Duodenal mucosa (tissue), 2 donors: ENCODE data around the gene OSBPL10.
A peak's percentile ranks its signal among the peaks of the same experiment; 100 is the strongest.
"Not testable (repeated sequence)": the region's sequence is repeated elsewhere in the genome, so short reads cannot be mapped to it uniquely, and the experiment has no call there.

Experiments used
- H3K27ac ChIP-seq: one replicate; pipeline ENCODE4 v1.7.0; 2013; ENCODE audit warnings: low read depth, low read length
- H3K27me3 ChIP-seq, 2 donors: one replicate each; pipeline ENCODE4 v1.7.0; 2013; ENCODE audit warnings: low read length in 2 of 2, control low read depth in 1 of 2; ENCODE audit not compliant: insufficient read depth in 2 of 2, control insufficient read depth in 1 of 2
- H3K36me3 ChIP-seq, 2 donors: one replicate each; pipeline ENCODE4 v1.7.0; 2013; ENCODE audit warnings: low read length in 2 of 2, control low read depth in 1 of 2; ENCODE audit not compliant: insufficient read depth in 2 of 2, control insufficient read depth in 1 of 2
- H3K4me1 ChIP-seq, 2 donors: one replicate each; pipeline ENCODE4 v1.7.0; 2013; ENCODE audit warnings: low read length in 2 of 2, control low read depth in 1 of 2; ENCODE audit not compliant: insufficient read depth in 2 of 2, control insufficient read depth in 1 of 2
- H3K4me3 ChIP-seq, 2 donors: one replicate each; pipeline ENCODE4 v1.7.0; 2013; ENCODE audit warnings: low read length in 2 of 2, low read depth in 1 of 2
- H3K9ac ChIP-seq, 2 donors: one replicate each; pipeline ENCODE4 v1.7.0; 2013; ENCODE audit warnings: low read length in 2 of 2, low read depth in 1 of 2
- H3K9me3 ChIP-seq, 2 donors: one replicate each; pipeline ENCODE4 v1.7.0; 2013; ENCODE audit warnings: low read length in 2 of 2, control low read depth in 1 of 2; ENCODE audit not compliant: control insufficient read depth in 1 of 2

OSBPL10 gene

DNA sequence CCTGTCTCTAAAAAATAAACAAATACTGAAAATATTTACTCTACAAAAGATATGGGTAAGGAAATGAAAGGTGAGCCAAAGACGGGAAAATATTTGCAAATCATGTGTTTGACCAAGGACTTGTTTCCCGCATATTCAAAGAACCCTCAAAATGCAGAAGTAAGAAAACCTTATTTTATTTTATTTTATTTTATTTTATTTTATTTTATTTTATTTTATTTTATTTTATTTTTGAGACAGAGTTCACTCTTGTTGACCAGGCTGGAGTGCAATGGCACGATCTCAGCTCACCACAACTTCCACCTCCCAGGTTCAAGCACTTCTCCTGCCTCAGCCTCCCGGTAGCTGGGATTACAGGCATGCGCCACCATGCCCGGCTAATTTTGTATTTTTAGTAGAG, 11.9 kb upstream of the OSBPL10 start:
- H3K27ac ChIP-seq, H3K27me3 ChIP-seq, H3K9me3 ChIP-seq, H3K4me1 ChIP-seq, H3K36me3 ChIP-seq, H3K9ac ChIP-seq, H3K4me3 ChIP-seq: not testable (repeated sequence)

- Histone ChIP-seq H3K9me3 (peaks cover 4 to 7% of the 10 kb centered on the region in 2 donors), H3K4me3 (no peak overlapping the region), H3K27ac (no peak overlapping the region), H3K27me3 (no peaks in the 10 kb centered on the region), H3K9ac (no peak overlapping the region), H3K4me1 (no peaks in the 10 kb centered on the region), H3K36me3 (no peaks in the 10 kb centered on the region)
Observed at GRCh38 chr3:31988271-31988670, 7.2 kb upstream of the OSBPL10 start.

DNA sequence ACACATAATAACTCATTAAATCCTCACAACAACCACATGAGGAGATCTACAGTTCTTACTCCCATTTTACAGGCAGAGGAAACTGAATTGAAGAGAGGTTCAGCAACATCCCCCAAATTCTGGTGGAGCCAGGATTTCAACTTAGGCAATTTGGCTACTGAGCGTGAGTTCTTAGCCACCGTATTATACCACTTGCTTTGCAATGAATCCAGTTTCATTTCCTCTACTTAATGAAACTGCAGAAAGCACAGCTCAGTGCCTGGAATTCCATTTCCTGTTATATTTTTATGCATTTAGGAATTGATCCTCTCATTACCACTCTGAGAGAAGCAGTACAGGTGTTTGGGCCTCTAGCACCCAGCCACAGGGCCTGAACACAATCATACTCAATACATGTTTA, 4.8 kb upstream of the OSBPL10 start:
- no peak overlapping the region for H3K9ac ChIP-seq
- peaks cover 0 to 7% of the 10 kb centered on the region in 2 donors for H3K4me1 ChIP-seq
- no peak overlapping the region for H3K27ac ChIP-seq
- H3K4me3 ChIP-seq: no peak overlapping the region
- peaks cover 2 to 4% of the 10 kb centered on the region in 2 donors for H3K9me3 ChIP-seq
- no peaks in the 10 kb centered on the region for H3K27me3 ChIP-seq
- no peaks in the 10 kb centered on the region for H3K36me3 ChIP-seq

DNA sequence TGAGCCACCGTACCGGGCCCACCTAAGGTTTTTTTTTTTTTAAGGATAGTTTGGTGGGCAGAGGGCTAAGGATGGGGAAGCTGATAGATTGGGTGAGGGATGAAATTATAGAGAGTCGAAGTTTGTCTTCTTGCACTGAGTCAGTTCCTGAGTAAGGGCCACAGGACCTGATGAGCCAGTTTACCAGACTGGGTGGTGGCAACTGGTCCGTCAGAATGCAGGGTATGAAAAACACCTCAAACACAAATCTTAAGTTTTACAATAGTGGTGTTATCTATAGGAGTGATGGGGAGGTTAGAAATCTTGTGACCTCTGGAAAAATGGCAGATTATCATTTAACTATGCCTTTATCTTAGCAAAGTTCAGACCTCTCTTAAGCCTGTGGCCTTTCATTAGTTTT, 3.3 kb upstream of the OSBPL10 start:
- no peak overlapping the region for H3K27ac ChIP-seq
- peaks cover under 1 to 12% of the 10 kb centered on the region in 2 donors for H3K4me1 ChIP-seq
- no peak overlapping the region for H3K9ac ChIP-seq
- no peaks in the 10 kb centered on the region for H3K36me3 ChIP-seq
- no peaks in the 10 kb centered on the region for H3K27me3 ChIP-seq
- H3K9me3 ChIP-seq: no peaks in the 10 kb centered on the region
- H3K4me3 ChIP-seq: no peak overlapping the region

DNA sequence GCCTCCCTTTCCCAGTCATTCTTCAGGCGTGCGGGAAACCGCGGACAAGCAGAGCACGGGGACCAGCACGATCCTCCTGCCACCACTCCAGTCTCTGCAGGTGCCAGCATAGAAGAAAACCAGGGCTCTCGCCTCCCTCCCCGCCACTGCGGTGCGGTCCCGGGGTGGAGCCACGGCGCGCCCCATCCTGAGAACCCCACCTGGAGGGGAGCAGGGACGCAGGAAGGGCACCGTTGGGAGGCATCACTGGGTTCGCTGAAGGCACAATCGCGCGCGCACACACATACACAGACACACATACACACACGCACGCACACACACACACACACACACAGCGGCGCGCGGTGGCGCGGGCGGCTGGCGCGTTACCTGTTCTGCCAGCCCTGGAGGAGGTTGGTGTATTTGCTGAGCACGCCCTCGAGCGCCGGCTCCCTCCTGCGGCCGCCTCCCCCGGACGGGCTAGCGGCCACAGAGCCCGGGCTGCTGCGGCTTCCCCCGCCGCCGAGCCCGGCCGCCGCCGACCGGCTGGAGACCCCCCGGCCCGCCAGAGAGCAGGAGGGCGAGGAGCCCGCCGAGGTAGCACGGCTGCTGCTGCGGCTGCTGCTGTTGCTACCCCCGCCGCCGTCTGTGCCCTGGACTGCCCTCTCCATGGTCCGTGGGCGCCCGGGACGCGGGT, 394 bp downstream of the OSBPL10 start:
- peaks cover 6 to 18% of the 10 kb centered on the region in 2 donors for H3K4me1 ChIP-seq
- peak overlapping the region; percentile 89 for H3K27ac ChIP-seq
- H3K9ac ChIP-seq: peak overlapping the region; percentile 65 to 73
- H3K4me3 ChIP-seq: peak overlapping the region; percentile 80 to 91
- H3K9me3 ChIP-seq: no peaks in the 10 kb centered on the region
- H3K27me3 ChIP-seq: no peaks in the 10 kb centered on the region
- H3K36me3 ChIP-seq: no peaks in the 10 kb centered on the region

DNA sequence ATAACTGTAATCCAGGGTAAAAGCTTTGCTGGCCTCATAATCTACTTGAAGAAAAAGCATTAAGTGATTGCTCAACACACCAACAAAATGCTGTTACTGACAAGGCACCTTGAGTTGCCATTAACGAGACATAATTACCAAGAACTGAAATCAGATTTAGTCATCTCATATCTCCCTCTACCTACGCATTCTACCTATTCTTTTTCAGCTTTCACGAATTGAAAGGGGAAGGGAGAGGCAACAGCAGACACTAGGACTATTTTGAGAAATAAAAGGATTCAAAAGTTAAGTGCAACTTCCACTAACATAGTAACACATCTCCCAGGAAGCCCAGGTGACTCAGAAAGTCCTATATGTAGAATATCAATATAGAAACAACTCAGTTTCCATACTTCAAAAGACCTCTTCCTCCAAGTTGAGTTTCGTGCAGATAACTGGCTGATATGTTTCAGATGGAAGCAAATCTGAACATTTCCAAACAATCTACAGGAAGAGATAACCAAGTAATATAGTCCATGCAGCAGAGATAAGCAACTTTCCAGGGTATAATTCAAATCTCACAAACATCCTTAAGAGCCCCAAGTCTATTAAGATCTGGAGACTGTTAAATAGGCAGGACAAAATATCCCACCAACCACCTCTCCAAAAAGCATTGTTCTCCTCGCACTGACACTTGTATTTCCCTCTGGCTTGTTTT, 1.9 kb downstream of the OSBPL10 start:
- no peak overlapping the region for H3K9ac ChIP-seq
- H3K27ac ChIP-seq: no peak overlapping the region
- peak overlapping the region in 1 of 2 donors; percentile 54 for H3K4me3 ChIP-seq
- H3K9me3 ChIP-seq: no peaks in the 10 kb centered on the region
- no peaks in the 10 kb centered on the region for H3K27me3 ChIP-seq
- no peaks in the 10 kb centered on the region for H3K36me3 ChIP-seq
- H3K4me1 ChIP-seq: peaks cover 6 to 18% of the 10 kb centered on the region in 2 donors

DNA sequence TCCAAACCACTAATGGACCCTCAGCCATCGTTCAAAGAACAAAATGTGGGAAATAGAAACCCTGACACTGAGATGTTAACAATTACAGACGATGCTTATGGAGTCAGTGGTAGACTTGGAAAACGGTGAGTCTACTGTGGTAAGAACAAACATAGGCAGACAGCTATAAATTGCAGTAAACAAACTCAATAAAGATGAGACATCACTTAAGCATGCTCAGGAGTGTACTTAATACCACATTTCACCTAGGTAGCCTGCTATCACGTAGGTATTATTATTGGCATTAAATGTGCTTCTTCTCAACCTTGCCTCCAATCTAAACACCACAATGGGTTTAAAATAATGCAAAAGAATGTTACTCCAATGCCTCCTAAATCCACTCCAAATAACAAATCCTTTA, 2.5 kb downstream of the OSBPL10 start:
- H3K4me3 ChIP-seq: no peak overlapping the region
- H3K9ac ChIP-seq: no peak overlapping the region
- no peaks in the 10 kb centered on the region for H3K27me3 ChIP-seq
- H3K36me3 ChIP-seq: no peaks in the 10 kb centered on the region
- no peaks in the 10 kb centered on the region for H3K9me3 ChIP-seq
- no peak overlapping the region for H3K27ac ChIP-seq
- H3K4me1 ChIP-seq: peaks cover 6 to 18% of the 10 kb centered on the region in 2 donors

DNA sequence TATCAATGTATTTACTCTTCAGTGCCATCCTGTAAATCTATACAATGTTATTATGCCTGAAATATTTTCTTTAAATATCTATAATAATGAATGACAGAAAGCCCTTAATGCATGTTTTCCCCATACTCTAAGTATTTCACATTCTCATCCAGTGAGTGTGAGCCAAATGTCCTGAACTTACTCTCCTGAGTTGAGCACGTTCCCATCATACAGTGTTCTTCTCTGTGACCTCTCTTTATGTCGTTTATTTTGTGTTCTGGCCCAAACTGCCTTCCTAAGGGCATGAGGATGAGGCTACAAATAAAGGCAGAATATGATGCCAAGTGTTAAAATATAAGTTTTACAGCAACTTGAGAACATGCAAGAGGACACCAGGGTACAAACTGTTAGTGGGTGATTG, 3.3 kb downstream of the OSBPL10 start:
- Histone ChIP-seq H3K27ac (no peak overlapping the region), H3K9ac (no peak overlapping the region), H3K27me3 (no peaks in the 10 kb centered on the region), H3K9me3 (no peaks in the 10 kb centered on the region), H3K4me1 (peaks cover 6 to 18% of the 10 kb centered on the region in 2 donors), H3K4me3 (no peak overlapping the region), H3K36me3 (no peaks in the 10 kb centered on the region)

- H3K36me3 ChIP-seq: no peaks in the 10 kb centered on the region
Observed at GRCh38 chr3:31976302-31976701, 4.8 kb downstream of the OSBPL10 start.

GRCh38 chr3:31974964-31975363, 6.1 kb downstream of the OSBPL10 start:
- no peaks in the 10 kb centered on the region for H3K9me3 ChIP-seq
- peaks cover 6 to 11% of the 10 kb centered on the region in 2 donors for H3K4me1 ChIP-seq
- H3K9ac ChIP-seq: no peak overlapping the region
- H3K27me3 ChIP-seq: no peaks in the 10 kb centered on the region
- H3K36me3 ChIP-seq: no peaks in the 10 kb centered on the region
- H3K27ac ChIP-seq: no peak overlapping the region
- H3K4me3 ChIP-seq: no peak overlapping the region

More at GRCh38 chr3:31976302-31976701, 4.8 kb downstream of the OSBPL10 start:
- Histone ChIP-seq H3K4me3 (no peak overlapping the region), H3K9ac (no peak overlapping the region), H3K9me3 (no peaks in the 10 kb centered on the region), H3K27ac (no peak overlapping the region), H3K4me1 (peaks cover 6 to 11% of the 10 kb centered on the region in 2 donors), H3K27me3 (no peaks in the 10 kb centered on the region)
